HuH-7.5 (cell line): Measurements from ENCODE around the gene EFCAB9.

ENCODE experiments used
- DNase-seq: peaks from one replicate; pipeline ENCODE4 v3.0.0; 2011; ENCODE audit warnings: low spot score

The EFCAB9 gene

DNA sequence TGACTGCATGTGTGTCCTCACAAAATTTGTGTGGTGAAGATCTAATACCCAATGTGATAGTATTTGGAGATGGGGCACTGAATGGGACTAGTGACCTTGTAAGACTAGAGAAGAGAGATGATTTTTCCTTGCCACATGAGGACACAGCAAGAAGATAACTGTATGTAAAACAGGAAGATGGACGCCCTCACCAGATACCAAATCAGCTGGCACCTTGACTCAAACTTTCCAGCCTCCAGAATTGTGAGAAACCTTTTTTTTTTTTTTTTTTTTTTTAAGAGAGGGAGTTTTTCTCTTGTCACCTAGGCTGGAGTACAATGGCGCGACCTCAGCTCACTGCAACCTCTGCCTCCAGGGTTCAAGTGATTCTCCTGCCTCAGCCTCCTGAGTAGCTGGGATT lies 49.3 kb downstream of the EFCAB9 start:
- no peak for DNase-seq

DNA sequence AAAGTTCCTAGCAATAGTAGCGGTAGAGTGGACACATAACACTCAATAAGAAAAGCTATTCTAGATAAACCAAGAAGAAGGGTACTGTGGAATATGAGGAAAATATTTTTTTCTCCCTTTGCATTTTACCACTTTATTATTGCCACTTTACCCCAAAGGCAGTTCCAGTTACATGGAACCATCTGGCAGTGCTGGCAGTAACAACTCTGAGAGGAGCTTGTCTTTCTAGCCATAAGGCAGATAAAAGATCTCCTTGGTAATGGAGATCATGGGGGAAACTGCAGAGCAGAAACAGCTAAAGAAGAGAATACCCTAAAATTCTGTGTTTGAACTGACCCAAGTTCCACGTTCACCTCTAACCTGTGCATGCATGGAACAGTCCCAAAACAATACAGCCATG lies 51.1 kb downstream of the EFCAB9 start:
- DNase-seq = no peak

DNA sequence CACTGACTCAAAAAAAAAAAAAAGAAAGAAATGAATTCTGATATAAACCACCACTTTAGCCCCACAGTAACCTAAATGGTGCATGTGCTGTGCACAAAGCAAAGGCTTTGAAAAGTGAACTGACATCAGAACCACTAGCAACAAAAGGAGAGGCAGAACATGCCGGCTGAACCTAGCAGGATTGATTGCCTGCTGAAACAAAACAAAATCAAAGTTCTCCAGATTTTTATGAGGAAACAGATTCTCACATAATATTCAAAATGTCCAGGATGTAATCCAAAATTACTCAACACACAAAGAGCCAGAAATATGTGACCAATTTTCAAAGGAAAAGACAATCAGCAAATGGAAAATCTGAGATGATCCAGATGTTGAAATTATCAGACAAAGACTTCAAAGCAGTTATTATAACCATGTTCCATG lies 51.7 kb downstream of the EFCAB9 start:
- DNase-seq = no peak

DNA sequence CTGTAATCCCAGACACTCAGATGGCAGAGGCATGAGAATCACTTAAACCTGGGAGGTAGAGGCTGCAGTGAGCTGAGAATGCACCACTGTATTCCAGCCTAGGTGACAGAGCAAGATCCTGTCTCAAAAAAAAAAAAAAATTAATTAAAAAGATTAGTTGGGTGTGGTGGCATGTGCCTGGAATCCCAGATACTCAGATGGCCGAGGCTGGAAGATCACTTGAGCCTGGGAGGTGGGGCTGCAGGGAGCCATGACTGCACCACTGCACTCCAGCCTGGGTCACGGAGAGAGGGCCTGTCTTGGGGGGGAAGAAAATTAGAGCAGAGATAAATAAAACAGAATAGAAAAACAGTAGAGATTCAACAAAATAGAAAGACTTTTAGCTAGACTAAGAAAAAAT lies 54.7 kb downstream of the EFCAB9 start:
- DNase-seq = no peak

DNA sequence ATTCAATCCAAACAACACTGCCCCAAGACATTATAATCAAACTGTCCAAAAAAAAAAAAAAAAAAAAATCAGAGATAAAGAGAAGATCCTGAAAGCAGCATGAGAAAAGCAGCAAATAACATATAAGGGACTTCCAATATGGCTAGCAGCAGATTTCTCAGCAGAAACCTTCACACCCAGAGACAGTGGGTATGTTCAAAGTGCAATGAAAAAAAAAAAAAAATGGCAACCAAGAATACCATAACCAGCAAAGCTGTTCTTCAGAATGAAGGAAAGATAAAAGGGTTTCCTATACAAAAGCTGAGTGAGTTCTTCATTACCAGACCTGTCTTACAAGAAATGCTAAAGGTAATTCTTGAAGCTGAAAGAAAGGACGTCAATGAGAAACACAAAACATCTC lies 57.4 kb downstream of the EFCAB9 start:
- no peak for DNase-seq

DNA sequence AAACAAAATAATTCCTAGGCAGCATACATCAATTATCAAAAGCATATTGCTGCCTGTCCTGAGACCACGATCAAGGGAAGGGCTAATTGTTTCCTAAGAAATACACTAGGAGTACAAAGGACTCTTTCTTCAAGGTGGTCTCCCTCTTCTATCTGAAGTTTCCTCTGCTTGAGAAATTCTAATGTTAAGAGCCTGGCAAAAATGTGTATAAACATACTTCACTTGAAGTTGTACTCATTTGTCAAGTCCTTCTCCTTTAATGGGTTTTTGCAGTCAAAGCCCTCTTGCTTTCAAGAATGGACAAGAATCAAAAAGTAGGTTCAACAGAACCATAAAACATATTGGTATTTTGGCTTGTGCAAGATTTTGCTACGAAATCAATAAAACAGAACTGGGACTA lies 58.5 kb downstream of the EFCAB9 start:
- DNase-seq = no peak
